SK-N-SH (cell line): ENCODE data around the gene ANKRD65. TPM values are rescaled to one million over a fixed set of nuclear protein-coding genes. Genes with fewer than 3 reads are reported as not detected.
"Not testable (repeated sequence)": the region's sequence is repeated elsewhere in the genome, so short reads cannot be mapped to it uniquely, and the experiment has no call there.

ENCODE experiments used
- CTCF ChIA-PET: fragments of 300-600, 350-600 bp; formaldehyde crosslinking; extraction: SDS; loops from one replicate; lab custom pipeline; 2021; lab: Yijun Ruan, JAX
- POLR2A ChIA-PET: fragments of 350-600 bp; sonication (Branson Sonifier 250); formaldehyde crosslinking; extraction: SDS; loops from one replicate; lab custom pipeline; 2020; ENCODE audit warnings: antibody characterized with exemption, inconsistent platforms; lab: Yijun Ruan, JAX
- DNase-seq: peaks from one replicate; pipeline ENCODE4 v3.0.0; 2012
- H2AFZ ChIP-seq: fragments of 200-600 bp; sonication (generic); 2 replicates; pipeline ENCODE4 v1.8.1; 2016; ENCODE audit warnings: antibody characterized with exemption, mild to moderate bottlenecking, low read depth
- H3F3A ChIP-seq: fragments of 200-600 bp; sonication (generic); replicated peaks from 2 replicates; pipeline ENCODE3; 2016; ENCODE audit warnings: antibody characterized with exemption, mild to moderate bottlenecking; ENCODE audit not compliant: insufficient read depth
- H3K27ac ChIP-seq, 2 experiments: fragments of 200-500 bp in 1 of 2; fragments of 200-600 bp in 1 of 2; sonication (Bioruptor generic) in 1 of 2; sonication (generic), shearing (Covaris generic) in 1 of 2; 2 replicates each; pipeline versions ENCODE4 v1.5.1 to v1.6.1; 2014 to 2016; ENCODE audit warnings: low read depth in 2 of 2, inconsistent platforms in 1 of 2, low read length in 1 of 2, mild to moderate bottlenecking in 1 of 2, mixed read lengths in 1 of 2
- H3K27me3 ChIP-seq: fragments of 200-600 bp; sonication (generic), shearing (Covaris generic); 2 replicates; pipeline ENCODE4 v1.6.1; 2016; ENCODE audit warnings: mixed run types; ENCODE audit not compliant: insufficient read depth
- H3K36me3 ChIP-seq, 2 experiments: fragments of 200-500 bp in 1 of 2; fragments of 200-600 bp in 1 of 2; sonication (Bioruptor generic) in 1 of 2; sonication (generic) in 1 of 2; replicated peaks in 1 of 2; 2 replicates each; pipeline versions ENCODE3 to v1.5.1; 2014 to 2016; ENCODE audit warnings: low read length in 1 of 2, mild to moderate bottlenecking in 1 of 2; ENCODE audit not compliant: insufficient read depth in 2 of 2, control insufficient read depth in 1 of 2
- H3K4me1 ChIP-seq, 2 experiments: fragments of 200-500 bp in 1 of 2; fragments of 200-600 bp in 1 of 2; sonication (Bioruptor generic) in 1 of 2; sonication (generic), shearing (Covaris generic) in 1 of 2; 2 replicates each; pipeline versions ENCODE4 v1.5.1 to v1.6.1; 2014 to 2016; ENCODE audit warnings: low read depth in 1 of 2, low read length in 1 of 2, mixed run types in 1 of 2; ENCODE audit not compliant: insufficient read depth in 2 of 2, control insufficient read depth in 1 of 2
- H3K4me2 ChIP-seq: fragments of 200-600 bp; sonication (generic), shearing (Covaris generic); 2 replicates; pipeline ENCODE4 v1.6.1; 2017; ENCODE audit warnings: mixed run types
- H3K4me3 ChIP-seq, 2 experiments: fragments of 200-500 bp in 1 of 2; fragments of 200-600 bp in 1 of 2; sonication (Bioruptor generic) in 1 of 2; sonication (generic), shearing (Covaris generic) in 1 of 2; 2 replicates each; pipeline versions ENCODE4 v1.5.1 to v1.8.1; 2014 to 2016; ENCODE audit warnings: low read depth in 2 of 2, inconsistent platforms in 1 of 2, low read length in 1 of 2, mild to moderate bottlenecking in 1 of 2, mixed read lengths in 1 of 2, moderate library complexity in 1 of 2
- H3K79me2 ChIP-seq: fragments of 200-600 bp; sonication (generic); 2 replicates; pipeline ENCODE4 v1.8.1; 2017; ENCODE audit warnings: mild to moderate bottlenecking; ENCODE audit not compliant: insufficient read depth
- H3K9ac ChIP-seq: fragments of 200-600 bp; sonication (generic); 2 replicates; pipeline ENCODE4 v1.6.1; 2017; ENCODE audit warnings: mixed run types
- H3K9me2 ChIP-seq: fragments of 200-600 bp; sonication (generic); 2 replicates; pipeline ENCODE4 v1.6.1; 2017; ENCODE audit warnings: mixed run types
- H3K9me3 ChIP-seq: fragments of 200-600 bp; sonication (generic); 2 replicates; pipeline ENCODE4 v1.6.1; 2017; ENCODE audit warnings: mixed run types, mild to moderate bottlenecking, moderate library complexity
- H4K20me1 ChIP-seq: fragments of 200-600 bp; sonication (generic); 2 replicates; pipeline ENCODE4 v1.6.1; 2017; ENCODE audit warnings: mild to moderate bottlenecking, mixed run types; ENCODE audit not compliant: insufficient read depth
- FOXJ3 ChIP-seq: sonication (generic); formaldehyde crosslinking; IDR thresholded peaks from 2 replicates; pipeline ENCODE4 v1.5.1; 2020; ENCODE audit warnings: mild to moderate bottlenecking, missing genetic modification reagents
- GABPA ChIP-seq: IDR thresholded peaks from 2 replicates; pipeline ENCODE4 v1.4.0; 2012; ENCODE audit warnings: low read depth, mild to moderate bottlenecking
- NFIC ChIP-seq: IDR thresholded peaks from 2 replicates; pipeline ENCODE4 v1.4.0; 2012; ENCODE audit warnings: borderline replicate concordance
- RAD21 ChIP-seq: IDR thresholded peaks from 2 replicates; pipeline ENCODE4 v1.6.1; 2012; ENCODE audit warnings: mild to moderate bottlenecking, low read length
- RFX5 ChIP-seq: IDR thresholded peaks from 2 replicates; pipeline ENCODE4 v1.6.1; 2012; ENCODE audit warnings: mild to moderate bottlenecking, improper control_type of control experiment, low read length
- RXRA ChIP-seq: IDR thresholded peaks from 2 replicates; pipeline ENCODE4 v1.4.0; 2012; ENCODE audit warnings: low read depth, mild to moderate bottlenecking, borderline replicate concordance
- SIN3A ChIP-seq: IDR thresholded peaks from 2 replicates; pipeline ENCODE4 v1.6.1; 2012; ENCODE audit warnings: low read depth, mild to moderate bottlenecking, low read length, moderate library complexity, borderline replicate concordance
- USF1 ChIP-seq: IDR thresholded peaks from 2 replicates; pipeline ENCODE4 v1.4.0; 2012; ENCODE audit warnings: low read depth, borderline replicate concordance
- YY1 ChIP-seq: IDR thresholded peaks from 2 replicates; pipeline ENCODE4 v1.4.0; 2012; ENCODE audit warnings: low read depth, mild to moderate bottlenecking
- WGBS: methylation state at CpG from one replicate; pipeline ENCODE4 v1.1.6; 2017; ENCODE audit warnings: low lambda C conversion rate; 5-methylcytosine and 5-hydroxymethylcytosine counted together
- polyA plus RNA-seq, 3 experiments: library from polyadenylated mRNA; depleted of rRNA; stranded (reverse); fragments of >200 nt; gene quantifications; 2 replicates each; pipeline ENCODE4 v1.2.3, GENCODE V29; 2012
- TF ChIP-seq, protein P1 (sequence below): IDR thresholded peaks from 2 replicates; pipeline ENCODE4; 2012
- TF ChIP-seq, protein P2 (sequence below): IDR thresholded peaks from 2 replicates; pipeline ENCODE4 v1.4.0; 2012; ENCODE audit warnings: low read depth, borderline replicate concordance

The ANKRD65 gene
- polyA plus RNA-seq, 1 of the 3 experiments (the other 2 are of a cell fraction): 0.07 TPM

DNA sequence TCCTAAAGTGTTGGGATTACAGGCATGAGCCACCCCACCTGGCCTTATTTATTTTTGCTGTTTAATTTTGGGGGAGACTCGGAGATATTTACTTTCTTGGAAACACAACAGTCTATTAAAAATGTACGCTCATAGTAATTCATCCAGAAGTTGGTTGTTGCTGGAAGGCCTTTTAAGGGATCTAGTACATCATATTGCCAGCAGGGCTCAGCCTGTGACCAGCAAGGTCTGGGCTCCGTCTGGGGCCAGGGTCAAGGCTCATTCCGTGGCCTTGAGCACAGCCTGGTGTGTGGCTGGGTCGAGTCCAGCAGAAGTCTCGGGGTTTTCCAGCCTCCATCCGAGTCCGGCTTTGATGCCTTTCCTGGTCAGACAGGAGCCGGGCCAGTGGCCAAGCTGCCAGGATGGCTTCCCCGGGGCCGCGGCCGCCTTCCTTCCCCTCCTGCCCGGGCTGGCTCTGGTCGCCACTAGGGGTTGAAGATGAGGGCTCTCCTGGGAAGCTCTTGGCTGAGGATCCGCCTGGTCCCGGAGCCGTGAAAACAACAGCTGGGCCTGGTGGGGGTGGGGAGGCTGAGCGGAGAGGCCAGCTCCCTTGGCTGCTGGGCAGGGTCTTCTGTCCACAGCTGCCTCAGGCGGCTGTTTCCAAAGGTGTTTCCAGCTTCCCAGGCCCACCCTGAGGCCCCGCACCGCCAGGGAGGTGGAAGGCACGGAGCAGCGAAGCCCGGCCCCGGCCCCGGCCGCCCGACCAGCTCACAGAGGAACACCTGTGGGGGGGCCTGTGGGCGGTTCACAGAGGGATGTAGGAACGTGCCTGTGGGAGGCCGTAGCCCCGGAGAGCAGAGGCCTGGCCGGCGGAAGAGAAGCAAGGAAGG is 9.3 kb upstream of the ANKRD65 start:
- ChIA-PET POLR2A (no interaction called here), CTCF (interaction anchor here (2.1 kb wide), 1 partner anchor 10 kb away, joined by 6 read pairs; no protein-coding TSS in a partner anchor)
- peaks cover 3% of the 10 kb centered on the region for H3F3A ChIP-seq
- TF ChIP-seq RAD21: peak; percentile 2; the same call in 1 of the 2 replicates
- TF ChIP-seq, protein P1, sequence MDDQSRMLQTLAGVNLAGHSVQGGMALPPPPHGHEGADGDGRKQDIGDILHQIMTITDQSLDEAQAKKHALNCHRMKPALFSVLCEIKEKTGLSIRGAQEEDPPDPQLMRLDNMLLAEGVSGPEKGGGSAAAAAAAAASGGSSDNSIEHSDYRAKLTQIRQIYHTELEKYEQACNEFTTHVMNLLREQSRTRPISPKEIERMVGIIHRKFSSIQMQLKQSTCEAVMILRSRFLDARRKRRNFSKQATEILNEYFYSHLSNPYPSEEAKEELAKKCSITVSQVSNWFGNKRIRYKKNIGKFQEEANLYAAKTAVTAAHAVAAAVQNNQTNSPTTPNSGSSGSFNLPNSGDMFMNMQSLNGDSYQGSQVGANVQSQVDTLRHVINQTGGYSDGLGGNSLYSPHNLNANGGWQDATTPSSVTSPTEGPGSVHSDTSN: no peak
- DNase-seq: peak; percentile 69
- H3K4me1 ChIP-seq: peaks cover 0 to 20% of the 10 kb centered on the region in 2 experiments; a peak in 1 of 4 replicates
- no peak overlapping the region for H2AFZ ChIP-seq
- H3K9me3 ChIP-seq: no peaks in the 10 kb centered on the region
- H3K36me3 ChIP-seq: no peaks in the 10 kb centered on the region
- no peak overlapping the region for H3K4me2 ChIP-seq
- no peak overlapping the region for H3K9ac ChIP-seq
- H3K27ac ChIP-seq: peak overlapping the region in 1 of 2 experiments; percentile 3; a peak in 1 of 4 replicates
- no peaks in the 10 kb centered on the region for H3K27me3 ChIP-seq
- H3K4me3 ChIP-seq: no peak overlapping the region
- 88% methylated on average over 14 of the region's 35 CpGs for WGBS
- H3K79me2 ChIP-seq: no peaks in the 10 kb centered on the region
- no peaks in the 10 kb centered on the region for H4K20me1 ChIP-seq
- H3K9me2 ChIP-seq: no peaks in the 10 kb centered on the region

GRCh38 chr1:1429671-1430073 is 8.6 kb upstream of the ANKRD65 start:
- no peak overlapping the region for H3K27ac ChIP-seq
- no peaks in the 10 kb centered on the region for H3K36me3 ChIP-seq
- ChIA-PET POLR2A (no interaction called here), CTCF (no interaction called here)
- no peaks in the 10 kb centered on the region for H3K9me3 ChIP-seq
- no peaks in the 10 kb centered on the region for H3K79me2 ChIP-seq
- H3F3A ChIP-seq: peaks cover 3% of the 10 kb centered on the region
- H3K4me2 ChIP-seq: no peak overlapping the region
- H3K9me2 ChIP-seq: no peaks in the 10 kb centered on the region
- 82% methylated on average over 6 of the region's 6 CpGs for WGBS
- H4K20me1 ChIP-seq: no peaks in the 10 kb centered on the region
- H3K4me1 ChIP-seq: peaks cover 0 to 15% of the 10 kb centered on the region in 2 experiments; a peak in 1 of 4 replicates
- no peak for DNase-seq
- H2AFZ ChIP-seq: no peak overlapping the region
- no peak overlapping the region for H3K9ac ChIP-seq
- H3K27me3 ChIP-seq: no peaks in the 10 kb centered on the region
- H3K4me3 ChIP-seq: no peak overlapping the region
- TF ChIP-seq FOXJ3: no peak
- TF ChIP-seq USF1: no peak
- no peak for TF ChIP-seq RFX5
- no peak for TF ChIP-seq RXRA
- no peak for TF ChIP-seq YY1
- TF ChIP-seq NFIC: no peak
- TF ChIP-seq, protein P2, sequence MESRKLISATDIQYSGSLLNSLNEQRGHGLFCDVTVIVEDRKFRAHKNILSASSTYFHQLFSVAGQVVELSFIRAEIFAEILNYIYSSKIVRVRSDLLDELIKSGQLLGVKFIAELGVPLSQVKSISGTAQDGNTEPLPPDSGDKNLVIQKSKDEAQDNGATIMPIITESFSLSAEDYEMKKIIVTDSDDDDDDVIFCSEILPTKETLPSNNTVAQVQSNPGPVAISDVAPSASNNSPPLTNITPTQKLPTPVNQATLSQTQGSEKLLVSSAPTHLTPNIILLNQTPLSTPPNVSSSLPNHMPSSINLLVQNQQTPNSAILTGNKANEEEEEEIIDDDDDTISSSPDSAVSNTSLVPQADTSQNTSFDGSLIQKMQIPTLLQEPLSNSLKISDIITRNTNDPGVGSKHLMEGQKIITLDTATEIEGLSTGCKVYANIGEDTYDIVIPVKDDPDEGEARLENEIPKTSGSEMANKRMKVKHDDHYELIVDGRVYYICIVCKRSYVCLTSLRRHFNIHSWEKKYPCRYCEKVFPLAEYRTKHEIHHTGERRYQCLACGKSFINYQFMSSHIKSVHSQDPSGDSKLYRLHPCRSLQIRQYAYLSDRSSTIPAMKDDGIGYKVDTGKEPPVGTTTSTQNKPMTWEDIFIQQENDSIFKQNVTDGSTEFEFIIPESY: no peak
- TF ChIP-seq RAD21: no peak
- no peak for TF ChIP-seq GABPA
- no peak for TF ChIP-seq SIN3A
- TF ChIP-seq, all 33 proteins: peak for 0

- H3F3A ChIP-seq, H3K9me2 ChIP-seq, H2AFZ ChIP-seq, DNase-seq, H3K79me2 ChIP-seq, CTCF ChIA-PET, H3K27me3 ChIP-seq, H3K4me2 ChIP-seq, H3K9me3 ChIP-seq, H3K36me3 ChIP-seq, H3K27ac ChIP-seq, POLR2A ChIA-PET, H3K9ac ChIP-seq, H4K20me1 ChIP-seq, H3K4me3 ChIP-seq: not testable (repeated sequence)
- WGBS: 96% methylated on average over 6 of the region's 6 CpGs
- peaks cover 0 to 15% of the 10 kb centered on the region in 2 experiments; a peak in 1 of 4 replicates for H3K4me1 ChIP-seq
Observed at GRCh38 chr1:1428967-1429366, 7.9 kb upstream of the ANKRD65 start.
